H4 (cell line): ENCODE results near the gene ZNF678. TPM values are rescaled to one million over a fixed set of nuclear protein-coding genes. Genes with fewer than 3 reads are reported as not detected.
"Not testable (repeated sequence)": the region's sequence is repeated elsewhere in the genome, so short reads cannot be mapped to it uniquely, and the experiment has no call there.

Source experiments
- DNase-seq: peaks from one replicate; pipeline ENCODE4 v3.0.0-alpha.2; 2015; ENCODE audit warnings: low spot score
- total RNA-seq: library from RNA; depleted of rRNA; stranded (reverse); fragments of >200 nt; shearing (Covaris generic); gene quantifications from 2 replicates; pipeline ENCODE4 v1.2.3, GENCODE V29; 2014

The ZNF678 gene
- total RNA-seq, 1 experiment from 2014 or later = 6.0 TPM

DNA sequence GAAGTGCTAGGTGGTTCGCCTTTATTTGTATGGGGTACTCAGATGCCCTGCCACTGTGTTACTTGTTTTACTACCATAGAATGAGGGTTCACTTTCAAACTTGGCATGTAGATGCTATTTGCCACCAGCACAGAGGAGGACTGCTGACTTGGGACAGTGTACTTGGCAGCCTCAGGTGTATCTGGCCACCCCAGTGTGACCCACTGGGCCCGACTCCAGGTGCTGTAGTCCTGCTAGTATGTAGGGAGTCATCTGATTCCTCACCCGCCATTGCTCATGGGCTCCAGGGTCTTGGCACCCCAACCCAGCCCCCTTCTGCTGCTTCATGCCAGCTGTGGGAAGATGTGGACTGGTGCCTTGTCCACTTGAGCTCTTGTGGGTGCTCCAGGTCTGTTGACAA is 40.0 kb downstream of the ZNF678 start:
- no peak for DNase-seq

DNA sequence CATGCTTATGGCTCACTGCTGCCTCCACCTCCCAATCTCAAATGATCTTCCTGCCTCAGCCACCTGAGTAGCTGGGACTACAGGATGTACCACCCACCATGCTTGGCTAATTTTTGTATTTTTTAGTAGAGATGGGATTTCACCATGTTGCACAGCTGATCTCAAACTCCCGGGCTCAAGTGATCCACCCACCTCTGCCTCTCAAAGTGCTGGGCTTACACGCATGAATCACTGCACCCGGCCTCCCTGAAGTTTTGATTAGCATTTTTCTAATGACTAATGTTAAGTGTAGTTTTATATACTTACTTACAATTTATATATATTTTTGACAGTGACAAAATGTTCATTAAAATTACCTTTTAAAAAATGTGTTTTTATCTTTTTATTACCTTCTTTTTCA is 41.1 kb downstream of the ZNF678 start:
- DNase-seq = no peak

DNA sequence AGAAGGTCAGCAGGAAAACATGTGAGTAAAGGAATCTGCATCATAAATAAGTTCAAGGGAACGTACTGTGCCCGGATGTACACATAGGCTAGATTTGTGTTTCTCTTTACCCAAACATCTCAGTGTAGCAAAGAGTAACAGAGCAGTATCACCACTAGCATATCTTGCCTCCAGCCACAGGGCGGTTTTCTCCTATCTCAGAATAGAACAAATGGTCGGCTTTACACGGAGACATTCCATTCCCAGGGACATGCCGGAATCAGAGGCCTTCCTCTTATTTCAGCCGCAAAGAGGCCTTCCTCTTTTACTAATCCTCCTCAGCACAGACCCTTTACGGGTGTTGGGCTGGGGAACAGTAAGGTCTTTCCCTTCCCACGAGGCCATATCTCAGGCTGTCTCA is 42.9 kb downstream of the ZNF678 start:
- DNase-seq = not testable (repeated sequence)

DNA sequence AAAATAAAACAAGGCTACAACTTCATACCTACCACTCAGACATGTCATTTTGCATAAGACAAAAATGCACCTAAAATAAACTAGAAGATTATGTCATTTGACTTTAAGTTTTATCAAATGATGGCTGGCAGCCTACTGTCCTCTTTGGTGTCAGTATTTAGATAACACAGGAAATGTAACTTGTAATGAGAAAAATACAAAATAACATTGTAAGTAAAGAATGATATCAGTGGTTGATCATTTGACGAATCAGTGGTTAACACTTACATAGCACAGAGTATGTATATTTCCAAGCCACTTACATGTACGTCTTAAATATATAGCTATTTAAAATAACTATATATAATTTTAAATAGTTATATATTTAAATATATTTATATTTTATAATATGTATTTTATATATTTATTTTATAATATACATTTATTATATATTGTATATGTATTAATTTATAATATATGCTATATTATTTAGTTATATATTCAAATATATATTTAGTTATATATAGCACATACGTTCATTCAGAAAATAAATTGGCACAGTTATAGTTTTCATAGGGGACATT is 44.1 kb downstream of the ZNF678 start:
- DNase-seq = no peak

DNA sequence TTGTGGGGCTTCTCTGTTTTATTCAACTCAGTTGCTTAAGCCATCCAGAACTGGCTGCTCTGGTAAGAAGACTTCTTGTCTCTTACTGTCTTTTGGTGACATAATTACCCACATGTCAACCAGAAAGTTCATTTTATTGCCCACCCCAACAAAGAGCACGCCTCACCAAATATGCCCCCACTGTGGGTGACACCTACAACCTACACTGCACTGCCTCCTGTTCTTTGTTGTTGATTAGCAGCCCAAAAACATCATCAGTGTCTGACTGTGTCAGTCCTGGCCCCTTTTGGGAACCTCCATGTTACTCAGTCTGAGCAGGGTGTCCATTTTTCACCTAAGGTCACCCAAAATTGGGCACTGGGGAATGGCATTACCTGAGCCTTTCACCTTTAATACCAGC is 49.3 kb downstream of the ZNF678 start:
- DNase-seq = no peak

DNA sequence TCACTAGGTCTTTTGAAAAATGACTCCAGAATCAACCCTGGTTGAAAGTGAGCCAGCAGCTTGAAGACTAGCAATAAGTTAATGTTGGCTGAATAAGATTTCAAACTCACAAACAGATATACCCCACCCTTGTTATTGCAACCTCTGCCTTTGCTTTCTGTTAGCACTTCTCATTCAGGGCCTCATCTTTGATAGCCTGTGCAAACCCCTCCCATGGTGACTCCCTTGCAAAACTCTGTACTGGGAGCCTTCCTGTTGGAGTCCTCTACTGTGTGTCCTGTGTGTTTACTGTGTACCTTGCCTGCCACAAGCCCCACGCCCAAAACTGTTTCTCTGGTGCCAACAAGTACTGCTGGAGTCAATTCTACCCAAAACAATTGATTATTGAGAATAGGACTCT is 50.2 kb downstream of the ZNF678 start:
- no peak for DNase-seq

DNA sequence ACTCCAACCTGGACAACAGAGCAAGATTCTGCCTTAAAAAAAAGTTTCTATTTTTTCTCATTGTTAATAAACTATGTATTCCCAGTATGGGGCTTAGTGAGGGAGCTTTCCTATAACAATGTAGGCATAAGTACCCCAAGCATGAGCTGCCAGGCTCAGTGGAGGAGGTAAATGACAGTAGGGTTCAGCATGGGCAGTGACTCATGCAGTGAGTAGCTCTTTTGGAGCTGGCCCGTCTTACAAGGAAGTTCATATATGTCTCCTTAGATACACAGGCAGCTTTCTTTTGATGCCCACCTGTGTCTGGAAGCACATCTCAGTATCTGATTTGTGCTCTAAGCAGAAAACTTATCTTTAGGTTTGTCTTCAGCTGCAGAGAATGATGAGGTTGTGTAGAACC is 57.9 kb downstream of the ZNF678 start:
- no peak for DNase-seq

DNA sequence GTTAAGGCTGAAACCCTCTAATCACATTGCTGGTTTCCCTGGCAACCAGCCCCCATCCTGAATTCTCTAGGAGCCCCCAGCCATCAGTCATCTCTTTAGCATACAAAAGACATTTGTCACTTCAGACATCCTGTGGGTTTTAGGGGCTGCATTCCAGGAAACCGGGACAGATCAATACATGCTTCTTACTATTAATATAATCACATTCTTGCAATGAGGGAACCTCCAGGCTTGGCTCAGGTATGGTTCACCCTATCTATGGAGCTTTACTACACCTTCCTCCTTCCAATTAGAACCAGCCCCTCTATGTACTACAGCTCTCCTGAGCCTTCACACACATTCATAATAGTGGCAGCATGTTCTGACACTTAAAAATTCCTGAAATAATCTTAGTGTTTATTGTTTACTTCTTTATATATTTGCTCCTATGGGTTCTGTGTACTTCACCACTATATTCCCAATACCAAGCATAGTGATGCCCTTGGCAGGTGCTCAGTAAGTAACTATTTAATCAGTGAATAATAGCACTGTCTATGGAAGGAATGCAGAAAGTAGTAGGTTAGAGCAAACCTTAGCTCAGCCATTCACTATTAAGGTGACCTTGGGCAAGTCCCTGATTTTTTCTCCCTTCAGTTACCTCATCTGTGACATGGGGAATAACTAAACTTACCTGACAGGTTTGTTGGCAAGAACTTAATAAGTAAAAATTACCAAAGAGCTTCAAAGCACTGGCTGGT is 59.6 kb downstream of the ZNF678 start:
- no peak for DNase-seq

DNA sequence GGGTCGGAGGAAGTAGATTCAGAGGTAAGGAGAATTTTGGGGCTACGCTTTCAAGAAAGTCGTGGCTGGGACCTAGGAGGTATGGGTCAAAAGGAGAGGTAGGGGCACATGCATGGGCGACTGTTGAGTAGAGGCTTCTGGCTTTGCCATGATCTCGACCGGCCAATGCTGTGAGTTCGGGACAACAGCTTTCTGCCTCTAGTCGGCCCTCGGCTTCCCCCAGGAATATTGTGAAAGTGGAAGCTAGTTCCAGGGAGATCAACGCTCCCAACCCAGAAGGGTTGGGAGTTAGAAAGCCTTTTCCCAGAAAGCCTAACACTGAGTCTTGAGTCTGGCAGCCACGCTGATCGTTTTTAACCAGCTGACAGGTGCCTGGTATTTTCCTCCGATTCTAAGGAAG is 69.0 kb downstream of the ZNF678 start:
- DNase-seq = no peak

DNA sequence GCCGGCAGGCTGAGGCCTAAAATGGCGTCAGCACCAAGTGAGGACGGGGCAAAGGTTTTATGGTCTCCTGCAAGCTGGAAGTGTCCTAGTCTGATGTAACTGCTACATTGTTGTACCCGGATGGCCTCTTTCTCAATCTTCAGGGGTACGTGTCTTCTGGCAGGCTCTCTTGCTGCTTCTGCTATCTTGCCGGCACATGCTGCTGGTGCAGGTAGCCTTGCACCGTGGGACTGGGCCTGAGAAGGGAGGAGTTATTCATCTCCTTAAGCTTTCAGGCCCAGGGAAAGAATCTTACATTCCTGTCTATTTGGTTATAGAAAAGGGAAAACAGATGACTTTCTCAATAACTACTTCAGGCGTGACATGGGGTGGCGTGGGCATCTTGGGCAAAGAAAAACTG is 72.2 kb downstream of the ZNF678 start:
- no peak for DNase-seq

DNA sequence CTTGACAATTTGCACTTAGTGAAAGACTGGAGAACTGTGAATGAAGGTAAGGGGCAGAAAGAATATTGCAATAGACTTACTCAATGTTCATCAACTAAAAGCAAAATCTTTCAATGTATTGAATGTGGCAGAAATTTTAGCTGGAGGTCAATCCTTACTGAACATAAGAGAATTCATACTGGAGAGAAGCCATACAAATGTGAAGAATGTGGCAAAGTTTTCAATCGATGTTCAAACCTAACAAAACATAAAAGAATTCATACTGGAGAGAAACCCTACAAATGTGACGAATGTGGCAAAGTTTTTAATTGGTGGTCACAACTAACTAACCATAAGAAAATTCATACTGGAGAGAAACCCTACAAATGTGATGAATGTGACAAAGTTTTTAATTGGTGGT is 91.1 kb downstream of the ZNF678 start:
- DNase-seq = no peak

DNA sequence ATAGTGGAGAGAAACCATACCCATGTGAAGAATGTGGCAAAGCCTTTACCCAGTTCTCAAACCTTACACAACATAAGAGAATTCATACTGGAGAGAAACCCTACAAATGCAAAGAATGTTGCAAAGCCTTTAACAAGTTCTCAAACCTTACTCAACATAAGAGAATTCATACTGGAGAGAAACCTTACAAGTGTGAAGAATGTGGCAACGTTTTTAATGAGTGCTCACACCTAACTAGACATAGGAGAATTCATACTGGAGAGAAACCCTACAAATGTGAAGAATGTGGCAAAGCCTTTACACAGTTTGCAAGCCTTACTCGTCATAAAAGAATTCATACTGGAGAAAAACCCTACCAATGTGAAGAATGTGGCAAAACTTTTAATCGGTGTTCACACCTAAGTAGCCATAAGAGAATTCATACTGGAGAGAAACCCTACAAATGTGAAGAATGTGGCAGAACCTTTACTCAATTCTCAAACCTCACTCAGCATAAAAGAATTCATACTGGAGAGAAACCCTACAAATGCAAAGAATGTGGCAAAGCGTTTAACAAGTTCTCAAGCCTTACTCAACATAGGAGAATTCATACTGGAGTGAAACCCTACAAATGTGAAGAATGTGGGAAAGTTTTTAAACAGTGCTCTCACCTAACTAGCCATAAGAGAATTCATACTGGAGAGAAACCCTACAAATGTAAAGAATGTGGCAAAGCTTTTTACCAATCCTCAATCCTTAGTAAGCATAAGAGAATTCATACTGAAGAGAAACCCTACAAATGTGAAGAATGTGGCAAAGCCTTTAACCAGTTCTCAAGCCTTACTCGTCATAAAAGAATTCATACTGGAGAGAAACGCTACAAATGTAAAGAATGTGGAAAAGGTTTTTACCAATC is 91.7 kb downstream of the ZNF678 start:
- DNase-seq = no peak

DNA sequence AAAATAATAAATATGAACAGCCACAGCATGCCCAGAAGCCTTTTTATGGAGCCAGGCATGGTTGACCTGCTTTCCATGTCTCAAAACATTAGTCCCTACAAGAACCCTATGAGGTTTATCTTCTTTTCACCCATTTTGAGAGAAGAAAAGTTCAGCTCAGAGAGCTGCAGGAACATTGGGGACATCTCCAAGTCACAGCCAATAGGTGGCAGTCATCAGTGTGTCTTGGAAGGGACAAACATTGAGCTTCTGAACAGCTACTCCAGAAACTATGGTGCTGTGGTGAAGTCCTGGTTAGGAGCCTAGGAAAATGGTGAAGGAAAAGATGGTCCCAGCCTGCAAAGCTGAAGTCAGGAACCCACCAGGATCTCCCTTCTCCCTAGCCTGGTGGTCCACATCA is 98.1 kb downstream of the ZNF678 start:
- no peak for DNase-seq

DNA sequence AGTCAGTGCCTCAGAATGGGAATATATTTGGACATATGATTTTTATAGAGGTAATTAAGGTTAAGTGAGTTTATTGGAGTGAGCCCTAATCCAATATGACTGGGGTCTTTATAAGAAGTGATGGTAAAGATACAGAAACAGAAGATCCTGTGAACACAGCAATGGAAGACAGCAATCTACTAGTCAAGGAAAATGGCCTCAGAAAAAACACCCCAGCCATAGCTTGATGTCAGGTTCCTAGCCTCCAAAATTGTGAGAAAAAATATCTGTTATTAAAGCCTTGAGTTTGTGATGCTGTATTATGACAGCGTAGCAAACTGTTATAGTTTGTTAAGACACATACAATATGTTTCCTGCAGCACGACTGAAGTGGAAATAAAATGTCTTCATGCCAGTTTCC is 99.6 kb downstream of the ZNF678 start:
- no peak for DNase-seq

DNA sequence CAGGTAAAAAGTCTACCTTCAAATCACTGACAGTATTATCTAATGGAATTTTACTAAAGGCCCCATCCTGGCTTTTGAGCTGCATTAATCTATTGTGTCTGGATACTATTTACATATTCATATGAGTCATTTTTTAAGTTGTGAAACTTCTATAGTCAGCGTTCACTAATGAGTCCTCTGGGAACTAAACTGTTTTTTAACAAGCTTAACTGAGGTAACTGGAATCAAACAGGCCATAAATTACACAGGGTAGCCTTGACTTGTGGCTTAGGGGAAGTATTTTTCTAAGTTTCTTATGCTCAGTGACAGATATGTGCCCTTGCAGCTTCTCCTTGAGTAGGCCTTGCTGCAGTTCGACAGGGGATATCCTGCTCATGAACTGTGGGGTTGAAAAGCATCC is 102.9 kb downstream of the ZNF678 start:
- no peak for DNase-seq

DNA sequence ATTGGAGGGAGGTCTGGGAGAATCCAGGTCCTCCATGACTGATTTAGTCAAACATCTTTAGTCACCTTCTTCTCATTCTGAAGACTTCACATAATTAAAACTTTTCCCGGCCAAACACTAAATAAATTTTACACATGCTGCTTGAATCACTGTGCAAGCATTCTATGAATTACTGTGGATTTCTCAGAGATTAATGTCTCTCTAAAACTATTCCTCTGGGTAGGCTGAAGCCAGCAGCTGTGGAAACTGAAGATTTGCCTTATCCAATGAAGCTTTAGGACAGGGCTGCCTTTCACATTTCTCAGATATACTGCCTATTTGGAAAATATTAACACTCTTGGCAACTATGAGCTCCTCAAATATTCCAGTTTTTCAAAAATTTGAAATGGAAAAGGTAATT is 110.1 kb downstream of the ZNF678 start:
- no peak for DNase-seq

DNA sequence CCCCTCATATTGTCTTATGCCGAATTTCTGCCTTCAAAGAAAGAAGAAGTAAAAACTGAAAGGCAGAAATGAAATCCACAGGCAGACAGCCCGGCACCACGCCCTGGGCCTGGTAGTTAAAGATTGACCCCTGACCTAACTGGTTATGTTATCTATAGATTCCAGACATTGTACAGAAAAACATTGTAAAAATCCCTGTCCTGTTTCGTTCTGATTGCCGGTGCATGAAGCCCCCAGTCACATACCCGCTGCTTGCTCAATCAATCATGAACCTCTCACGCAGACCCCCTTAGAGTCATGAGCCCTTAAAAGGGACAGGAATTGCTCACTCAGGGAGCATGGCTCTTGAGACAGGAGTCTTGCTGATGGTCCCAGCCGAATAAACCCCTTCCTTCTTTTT is 122.5 kb downstream of the ZNF678 start:
- DNase-seq = no peak

DNA sequence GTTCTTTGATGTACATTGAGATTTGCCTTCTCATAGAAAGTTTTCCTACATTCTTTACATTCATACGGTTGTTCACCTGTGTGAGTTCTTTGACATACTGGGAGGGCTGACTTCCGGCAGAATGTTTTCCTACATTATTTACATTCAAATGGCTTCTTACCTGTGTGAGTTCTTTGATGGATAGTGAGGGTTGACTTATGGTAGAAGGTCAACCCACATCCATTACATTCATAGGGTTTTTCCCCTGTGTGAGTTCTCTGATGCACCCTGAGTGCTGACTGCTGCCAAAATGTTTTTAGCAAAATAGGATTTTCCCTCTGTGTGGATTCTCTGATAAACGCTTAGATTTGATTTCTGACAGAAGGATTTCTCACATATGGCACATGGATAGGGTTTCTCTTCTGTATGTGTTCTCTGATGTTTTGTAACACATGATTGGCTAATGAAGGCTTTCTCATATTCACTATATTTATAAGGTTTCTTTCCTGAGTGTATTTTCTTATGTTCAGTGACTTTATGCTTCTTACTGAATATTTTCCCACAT is 134.0 kb downstream of the ZNF678 start:
- no peak for DNase-seq

DNA sequence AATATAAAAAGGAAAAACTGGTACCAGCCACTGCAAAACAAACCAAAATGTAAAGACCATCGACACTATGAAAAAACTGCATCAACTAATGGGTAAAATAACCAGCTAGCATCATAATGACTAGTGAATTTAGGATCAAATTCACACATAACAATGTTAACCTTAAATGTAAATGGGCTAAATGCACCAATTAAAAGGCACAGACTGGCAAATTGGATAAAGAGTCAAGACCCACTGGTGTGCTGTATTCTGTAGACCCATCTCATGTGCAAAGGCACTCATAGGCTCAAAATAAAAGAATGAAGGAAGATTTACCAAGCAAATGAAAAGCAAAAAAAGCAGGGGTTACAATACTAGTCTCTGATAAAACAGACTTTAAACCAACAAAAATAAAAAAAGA is 138.3 kb downstream of the ZNF678 start:
- DNase-seq = not testable (repeated sequence)

DNA sequence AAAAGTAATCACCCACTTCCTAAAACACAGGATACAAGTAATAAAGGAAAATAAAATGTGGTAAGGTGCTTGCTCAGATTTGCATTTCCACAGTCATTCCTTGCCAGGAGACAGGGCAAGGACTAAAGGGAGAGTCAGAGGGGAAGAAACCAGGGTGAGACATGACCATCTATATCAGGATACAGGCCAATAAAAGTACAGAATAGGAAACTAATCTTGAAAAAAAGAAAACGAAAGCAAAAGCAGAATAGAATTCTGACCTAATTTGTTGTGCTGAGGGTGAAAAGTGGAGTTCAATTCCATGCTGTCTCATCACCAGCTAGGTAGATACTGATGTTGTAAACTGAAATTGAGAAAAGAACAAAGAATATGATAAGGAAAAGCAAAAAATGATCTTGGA is 144.5 kb downstream of the ZNF678 start:
- DNase-seq = no peak

DNA sequence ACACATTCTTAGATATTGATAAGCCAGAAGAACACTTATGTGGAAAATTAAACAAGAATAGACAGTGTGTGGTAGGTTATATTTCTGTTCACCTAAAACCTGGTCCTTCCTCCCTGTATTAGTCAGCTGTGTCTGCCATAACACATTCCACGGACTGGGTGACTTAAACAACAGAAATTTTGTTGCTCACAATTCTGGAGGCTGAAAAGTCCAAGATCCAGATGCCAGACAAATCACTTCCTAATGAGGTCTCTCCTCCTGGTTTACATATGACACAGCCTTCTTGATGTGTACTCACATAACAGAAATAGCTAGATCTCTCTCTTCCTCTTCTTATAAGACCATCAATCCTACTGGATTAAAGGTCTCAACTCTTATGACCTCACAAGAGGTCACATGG is 146.1 kb downstream of the ZNF678 start:
- DNase-seq = no peak

DNA sequence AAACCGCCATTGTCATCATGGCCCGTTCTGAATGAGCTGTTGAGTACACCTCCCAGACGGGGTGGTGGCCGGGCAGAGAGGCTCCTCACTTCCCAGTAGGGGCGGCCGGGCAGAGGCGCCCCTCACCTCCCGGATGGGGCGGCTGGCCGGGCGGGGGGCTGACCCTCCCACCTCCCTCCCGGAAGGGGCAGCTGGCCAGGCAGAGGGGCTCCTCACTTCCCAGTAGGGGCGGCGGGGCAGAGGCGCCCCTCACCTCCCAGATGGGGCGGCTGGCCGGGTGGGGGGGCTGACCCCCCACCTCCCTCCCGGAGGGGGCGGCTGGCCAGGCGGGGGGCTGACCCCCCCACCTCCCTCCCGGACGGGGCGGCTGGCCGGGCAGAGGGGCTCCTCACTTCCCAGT is 147.1 kb downstream of the ZNF678 start:
- not testable (repeated sequence) for DNase-seq

DNA sequence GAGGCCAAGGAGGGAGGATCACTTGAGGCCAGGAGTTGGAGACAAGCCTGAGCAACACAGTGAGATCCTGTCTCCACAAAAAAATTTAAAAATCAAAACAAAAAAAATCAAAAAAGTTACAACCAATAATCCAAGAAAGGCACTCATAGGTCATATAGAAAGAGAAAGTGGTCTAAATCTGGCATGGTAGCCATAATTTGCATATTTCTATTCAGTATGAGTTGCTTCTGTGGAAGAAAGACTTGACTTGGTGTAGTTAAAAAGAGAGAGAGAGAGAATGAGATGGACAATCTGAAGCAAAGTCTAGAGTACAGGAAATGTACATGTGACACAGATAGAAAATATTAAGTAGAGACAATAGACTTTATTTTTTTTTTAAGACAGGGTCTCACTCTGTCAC is 149.3 kb downstream of the ZNF678 start:
- DNase-seq = no peak
